Cardiac septum (tissue), 1 donor: ENCODE measurements around the gene C11orf86. TPM values are rescaled to one million over a fixed set of nuclear protein-coding genes. Genes with fewer than 3 reads are reported as not detected.

Experiments
- DNase-seq: peaks from one replicate; pipeline ENCODE4 v3.0.0-alpha.2; 2020; ENCODE audit warnings: low spot score
- intact Hi-C: fragments of 100-400 bp; cut with DNase I; formaldehyde crosslinking; loops from one replicate; pipeline ENCODE4 v1.14.0; 2022
- total RNA-seq: library from RNA; stranded (reverse); fragmentation: NEBNext Ultra II Directional; extraction: Animal tissue kit (Norgen Biotek cat#: 25700); gene quantifications from one replicate; pipeline ENCODE4 v1.2.1, GENCODE V29; 2021
- donor health status: DM: no; HTN: no; CAD: no.

Gene C11orf86
- total RNA-seq, 1 donor from 2014 or later = not detected

- intact Hi-C loops = no loop called here
- no peak for DNase-seq
These were observed 10.6 kb upstream of the C11orf86 start for GRCh38 chr11:66964495-66964894.

- intact Hi-C loops = no loop called here
- DNase-seq = no peak
These were observed 8.8 kb upstream of the C11orf86 start for GRCh38 chr11:66966351-66966750.

GRCh38 chr11:66967670-66968425 is 7.3 kb upstream of the C11orf86 start:
- intact Hi-C loops = no loop called here
- no peak for DNase-seq

- intact Hi-C loops = no loop called here
- DNase-seq = no peak
These were observed 5.4 kb upstream of the C11orf86 start for GRCh38 chr11:66969584-66970225.

GRCh38 chr11:66970371-66970806 is 4.7 kb upstream of the C11orf86 start:
- intact Hi-C loops = no loop called here
- no peak for DNase-seq

- DNase-seq = no peak
- intact Hi-C loops = no loop called here
These were observed 4.2 kb upstream of the C11orf86 start for GRCh38 chr11:66970807-66971442.

- DNase-seq = no peak
- intact Hi-C loops = no loop called here
These were observed 3.6 kb upstream of the C11orf86 start for GRCh38 chr11:66971488-66971887.

GRCh38 chr11:66973956-66974580 is 1.0 kb upstream of the C11orf86 start:
- DNase-seq = no peak

GRCh38 chr11:66975405-66976027 is 412 bp downstream of the C11orf86 start:
- DNase-seq = no peak

More at GRCh38 chr11:66973956-66974580, 1.0 kb upstream of the C11orf86 start:
- intact Hi-C loops = no loop called here

GRCh38 chr11:66976028-66976467 is 944 bp downstream of the C11orf86 start:
- DNase-seq = no peak

More at GRCh38 chr11:66975405-66976027, 412 bp downstream of the C11orf86 start:
- intact Hi-C loops = no loop called here

GRCh38 chr11:66976925-66977324 is 1.8 kb downstream of the C11orf86 start:
- no peak for DNase-seq
- intact Hi-C loops = no loop called here

More at GRCh38 chr11:66976028-66976467, 944 bp downstream of the C11orf86 start:
- intact Hi-C loops = no loop called here

- intact Hi-C loops = no loop called here
- DNase-seq = no peak
These were observed 3.1 kb downstream of the C11orf86 start for GRCh38 chr11:66978229-66978628.

GRCh38 chr11:66978717-66979116 is 3.6 kb downstream of the C11orf86 start:
- intact Hi-C loops = no loop called here
- no peak for DNase-seq

- intact Hi-C loops = no loop called here
- DNase-seq = no peak
These were observed 4.4 kb downstream of the C11orf86 start for GRCh38 chr11:66979336-66979980.

GRCh38 chr11:66981976-66982578 is 7.0 kb downstream of the C11orf86 start:
- DNase-seq = peak; percentile 91
- intact Hi-C loops = no loop called here

GRCh38 chr11:66983275-66983924 is 8.3 kb downstream of the C11orf86 start:
- DNase-seq = no peak
- intact Hi-C loops = no loop called here

GRCh38 chr11:66985508-66986177 is 10.5 kb downstream of the C11orf86 start:
- intact Hi-C loops = no loop called here
- DNase-seq = no peak

- DNase-seq = no peak
- intact Hi-C loops = no loop called here
These were observed 11.1 kb downstream of the C11orf86 start for GRCh38 chr11:66986178-66986545.
